CD14-positive monocyte (primary cell): Measurements from ENCODE around the gene CST4. TPM values are rescaled to one million over a fixed set of nuclear protein-coding genes. Genes with fewer than 3 reads are reported as not detected.
"Not testable (repeated sequence)": the region's sequence is repeated elsewhere in the genome, so short reads cannot be mapped to it uniquely, and the experiment has no call there.

ENCODE experiments used
- DNase-seq, 3 donors: peaks; one replicate each; pipeline ENCODE4 v3.0.0-alpha.2; 2011 to 2022
- H2AFZ ChIP-seq: 2 replicates; pipeline ENCODE4 v1.6.0; 2012; ENCODE audit warnings: mild to moderate bottlenecking, low read depth, low read length, inconsistent platforms; ENCODE audit not compliant: insufficient read depth, poor library complexity, severe bottlenecking
- H3K27ac ChIP-seq, 2 donors: 1 replicate in 1 of 2; 2 replicates in 1 of 2; pipeline ENCODE4 v1.5.1; 2012 to 2013; ENCODE audit warnings: low read length in 2 of 2, control low read depth in 1 of 2, inconsistent platforms in 1 of 2, low read depth in 1 of 2, mild to moderate bottlenecking in 1 of 2
- H3K27me3 ChIP-seq, 2 donors: one replicate each; pipeline versions ENCODE4 v1.6.0 to v1.6.1; 2011 to 2013; ENCODE audit warnings: low read length in 2 of 2; ENCODE audit not compliant: control insufficient read depth in 2 of 2, insufficient read depth in 2 of 2
- H3K36me3 ChIP-seq, 2 donors: replicated peaks in 1 of 2; 1 replicate in 1 of 2; 2 replicates in 1 of 2; pipeline versions ENCODE4 v1.5.1 to v1.6.1; 2012 to 2013; ENCODE audit warnings: low read length in 2 of 2, control low read depth in 1 of 2, inconsistent platforms in 1 of 2, mild to moderate bottlenecking in 1 of 2; ENCODE audit not compliant: insufficient read depth in 2 of 2, control insufficient read depth in 1 of 2
- H3K4me1 ChIP-seq, 2 donors: 1 replicate in 1 of 2; 2 replicates in 1 of 2; pipeline versions ENCODE4 v1.5.1 to v1.6.1; 2012 to 2013; ENCODE audit warnings: low read length in 2 of 2, control low read depth in 1 of 2, inconsistent platforms in 1 of 2, mild to moderate bottlenecking in 1 of 2, moderate library complexity in 1 of 2; ENCODE audit not compliant: insufficient read depth in 2 of 2, control insufficient read depth in 1 of 2
- H3K4me2 ChIP-seq: replicated peaks from 2 replicates; pipeline ENCODE3; 2012; ENCODE audit warnings: low read length, moderate library complexity, mild to moderate bottlenecking; ENCODE audit not compliant: poor library complexity, severe bottlenecking; ENCODE audit errors: extremely low read depth
- H3K4me3 ChIP-seq, 3 experiments: fragments of 200-600 bp in 1 of 3; sonication (generic) in 1 of 3; replicated peaks in 1 of 3; 1 replicate in 2 of 3; 2 replicates in 1 of 3; pipeline ENCODE4 v1.5.1; 2011 to 2013; ENCODE audit warnings: low read length in 3 of 3, mild to moderate bottlenecking in 3 of 3, control low read depth in 2 of 3, low read depth in 2 of 3, inconsistent platforms in 1 of 3, moderate library complexity in 1 of 3
- H3K79me2 ChIP-seq: 2 replicates; pipeline ENCODE4 v1.6.0; 2012; ENCODE audit warnings: mild to moderate bottlenecking, control low read depth, inconsistent platforms, low read length, moderate library complexity; ENCODE audit not compliant: insufficient read depth
- H3K9ac ChIP-seq: 2 replicates; pipeline ENCODE4 v1.6.0; 2017; ENCODE audit warnings: low read length, mild to moderate bottlenecking; ENCODE audit not compliant: insufficient read depth, poor library complexity, severe bottlenecking
- H3K9me3 ChIP-seq, 2 donors: replicated peaks in 1 of 2; 1 replicate in 1 of 2; 2 replicates in 1 of 2; pipeline versions ENCODE4 v1.5.1 to v1.6.1; 2012 to 2013; ENCODE audit warnings: low read length in 2 of 2, control low read depth in 1 of 2; ENCODE audit not compliant: control insufficient read depth in 1 of 2, insufficient read depth in 1 of 2
- H4K20me1 ChIP-seq: 2 replicates; pipeline ENCODE4 v1.6.0; 2012; ENCODE audit warnings: mild to moderate bottlenecking, low read length, control low read depth, moderate library complexity; ENCODE audit not compliant: insufficient read depth
- H3K27ac Mint-ChIP-seq, 7 donors: one replicate each; pipeline ENCODE4 v1.8.0; 2020; ENCODE audit warnings: mild to moderate bottlenecking in 7 of 7, mixed read lengths in 7 of 7, moderate library complexity in 6 of 7, inconsistent platforms in 2 of 7
- H3K27me3 Mint-ChIP-seq, 3 donors: one replicate each; pipeline ENCODE4 v1.8.0; 2021 to 2022; ENCODE audit warnings: low read depth in 3 of 3, mild to moderate bottlenecking in 3 of 3, mixed read lengths in 3 of 3, moderate library complexity in 3 of 3, inconsistent platforms in 1 of 3
- H3K36me3 Mint-ChIP-seq, 2 donors: one replicate each; pipeline ENCODE4 v1.8.0; 2020; ENCODE audit warnings: mixed read lengths in 2 of 2, inconsistent platforms in 1 of 2, mild to moderate bottlenecking in 1 of 2
- H3K4me1 Mint-ChIP-seq: one replicate; pipeline ENCODE4 v1.8.0; 2020; ENCODE audit warnings: mild to moderate bottlenecking, mixed read lengths
- H3K4me3 Mint-ChIP-seq, 2 donors: one replicate each; pipeline ENCODE4 v1.8.0; 2020; ENCODE audit warnings: mild to moderate bottlenecking in 2 of 2, mixed read lengths in 2 of 2, moderate library complexity in 1 of 2
- H3K9me3 Mint-ChIP-seq, 7 donors: one replicate each; pipeline ENCODE4 v1.8.0; 2020 to 2022; ENCODE audit warnings: mixed read lengths in 7 of 7, mild to moderate bottlenecking in 6 of 7, moderate library complexity in 6 of 7, inconsistent platforms in 2 of 7
- WGBS: methylation state at CpG from one replicate; pipeline ENCODE4 v1.1.5; 2013; ENCODE audit warnings: missing lambda C conversion rate; ENCODE audit not compliant: insufficient coverage; 5-methylcytosine and 5-hydroxymethylcytosine counted together
- intact Hi-C, 2 donors: fragments of 100-400 bp; cut with micrococcal nuclease; formaldehyde crosslinking; loops; one replicate each; pipeline versions ENCODE4 v1.15.0 to v1.15.1; 2023
- polyA plus RNA-seq, 3 donors: library from polyadenylated mRNA; depleted of rRNA in 1 of 3; unstranded in 2 of 3; stranded (reverse) in 1 of 3; fragments of 300-500 nt in 2 of 3; fragments of >200 nt in 1 of 3; fragmentation: Illumina TruSeq in 2 of 3; gene quantifications; 1 replicate in 2 of 3; 2 replicates in 1 of 3; pipeline ENCODE4 v1.2.3, GENCODE V29; 2012 to 2021
- TF ChIP-seq, protein P1 (sequence below): fragments of 200-600 bp; IDR thresholded peaks from one replicate; pipeline ENCODE4 v1.8.0; 2022; ENCODE audit warnings: antibody characterized with exemption, mild to moderate bottlenecking

The CST4 gene
- polyA plus RNA-seq, 3 donors: not detected

- Mint-ChIP-seq H3K4me1 (no peaks in the 10 kb centered on the region), H3K27ac (no peak overlapping the region)
Measured at GRCh38 chr20:23721962-23722361, 33.1 kb upstream of the CST4 start.

GRCh38 chr20:23719351-23719750 is 30.5 kb upstream of the CST4 start:
- DNase-seq, H3K9me3 ChIP-seq, H3K27me3 Mint-ChIP-seq, H3K79me2 ChIP-seq, H3K4me3 ChIP-seq, H3K4me1 Mint-ChIP-seq, H3K36me3 ChIP-seq, H3K4me1 ChIP-seq, H3K27me3 ChIP-seq, H3K4me2 ChIP-seq, H3K4me3 Mint-ChIP-seq, H3K36me3 Mint-ChIP-seq, H2AFZ ChIP-seq, intact Hi-C loops, H3K27ac ChIP-seq, H3K9me3 Mint-ChIP-seq, H3K27ac Mint-ChIP-seq, H3K9ac ChIP-seq, H4K20me1 ChIP-seq: not testable (repeated sequence)
- 100% methylated on average over 2 of the region's 9 CpGs for WGBS

More at GRCh38 chr20:23721962-23722361, 33.1 kb upstream of the CST4 start:
- intact Hi-C loops: no loop called here
- H3K36me3 ChIP-seq: no peaks in the 10 kb centered on the region
- no peaks in the 10 kb centered on the region for H4K20me1 ChIP-seq
- H3K36me3 Mint-ChIP-seq: no peaks in the 10 kb centered on the region
- TF ChIP-seq, protein P1, sequence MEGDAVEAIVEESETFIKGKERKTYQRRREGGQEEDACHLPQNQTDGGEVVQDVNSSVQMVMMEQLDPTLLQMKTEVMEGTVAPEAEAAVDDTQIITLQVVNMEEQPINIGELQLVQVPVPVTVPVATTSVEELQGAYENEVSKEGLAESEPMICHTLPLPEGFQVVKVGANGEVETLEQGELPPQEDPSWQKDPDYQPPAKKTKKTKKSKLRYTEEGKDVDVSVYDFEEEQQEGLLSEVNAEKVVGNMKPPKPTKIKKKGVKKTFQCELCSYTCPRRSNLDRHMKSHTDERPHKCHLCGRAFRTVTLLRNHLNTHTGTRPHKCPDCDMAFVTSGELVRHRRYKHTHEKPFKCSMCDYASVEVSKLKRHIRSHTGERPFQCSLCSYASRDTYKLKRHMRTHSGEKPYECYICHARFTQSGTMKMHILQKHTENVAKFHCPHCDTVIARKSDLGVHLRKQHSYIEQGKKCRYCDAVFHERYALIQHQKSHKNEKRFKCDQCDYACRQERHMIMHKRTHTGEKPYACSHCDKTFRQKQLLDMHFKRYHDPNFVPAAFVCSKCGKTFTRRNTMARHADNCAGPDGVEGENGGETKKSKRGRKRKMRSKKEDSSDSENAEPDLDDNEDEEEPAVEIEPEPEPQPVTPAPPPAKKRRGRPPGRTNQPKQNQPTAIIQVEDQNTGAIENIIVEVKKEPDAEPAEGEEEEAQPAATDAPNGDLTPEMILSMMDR: no peak
- H3K27ac ChIP-seq: no peak overlapping the region
- no peak overlapping the region for H3K9ac ChIP-seq
- H3K4me3 ChIP-seq: no peak overlapping the region
- no peak overlapping the region for H3K4me3 Mint-ChIP-seq
- H3K4me1 ChIP-seq: no peaks in the 10 kb centered on the region
- no peaks in the 10 kb centered on the region for H3K79me2 ChIP-seq
- H3K4me2 ChIP-seq: no peak overlapping the region
- DNase-seq: no peak
- H2AFZ ChIP-seq: no peak overlapping the region
- H3K27me3 Mint-ChIP-seq: peaks cover 0 to 5% (median 4%) of the 10 kb centered on the region in 3 donors
- H3K9me3 ChIP-seq: no peaks in the 10 kb centered on the region
- peaks cover 0 to 1% (median 0%) of the 10 kb centered on the region in 7 donors for H3K9me3 Mint-ChIP-seq
- no CpG with 5 or more reads among the region's 1 CpG for WGBS
- H3K27me3 ChIP-seq: no peaks in the 10 kb centered on the region

- H3K9me3 Mint-ChIP-seq, H3K4me1 Mint-ChIP-seq, H3K27ac Mint-ChIP-seq, H3K36me3 Mint-ChIP-seq, H3K9me3 ChIP-seq, H3K9ac ChIP-seq, DNase-seq, H3K27me3 ChIP-seq, H3K4me3 ChIP-seq, H4K20me1 ChIP-seq, H3K27ac ChIP-seq, H2AFZ ChIP-seq, H3K4me1 ChIP-seq, intact Hi-C loops, H3K27me3 Mint-ChIP-seq, H3K36me3 ChIP-seq, H3K4me2 ChIP-seq, H3K4me3 Mint-ChIP-seq, H3K79me2 ChIP-seq: not testable (repeated sequence)
Measured at GRCh38 chr20:23711778-23712177, 22.9 kb upstream of the CST4 start.
